ENCODE results near the gene STMN3.
"Not testable (repeated sequence)": the region's sequence is repeated elsewhere in the genome, so short reads cannot be mapped to it uniquely, and the experiment has no call there.

STMN3 gene

DNA sequence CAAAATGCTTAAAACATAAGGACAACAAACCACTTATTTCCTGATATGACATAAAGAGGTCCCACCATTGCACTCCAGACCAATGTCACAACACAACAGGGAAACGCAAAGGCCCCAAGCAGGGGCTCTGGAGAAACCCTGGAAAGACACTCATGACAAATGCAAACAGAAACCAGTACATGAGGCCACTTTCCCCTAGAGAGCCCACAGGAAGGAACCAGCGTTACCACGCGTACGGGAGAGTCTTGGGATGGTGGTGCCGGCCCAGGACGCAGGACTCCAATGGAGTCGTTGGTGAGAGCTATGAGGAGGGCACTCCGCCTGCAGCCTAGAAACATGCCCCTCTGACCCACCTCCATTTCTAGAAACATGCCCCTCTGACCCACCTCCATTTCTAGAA lies 46.5 kb downstream of the STMN3 start:
- Histone ChIP-seq H3K4ac (ENCODE audit: low read depth, low read length) (no peak overlapping the region), H3K4me3 (ENCODE audit: low read length) (no peak overlapping the region), H2BK15ac (replicated peaks; ENCODE audit: low read depth) (no peak overlapping the region), H3K23ac (ENCODE audit: low read length) (no peak overlapping the region), H3K4me1 (ENCODE audit: control insufficient read depth, low read depth, low read length) (no peaks in the 10 kb centered on the region), H2AK5ac (ENCODE audit: low read length) (no peak overlapping the region), H2BK5ac (ENCODE audit: low read length) (no peak overlapping the region), H4K5ac (ENCODE audit: low read length) (no peak overlapping the region), H3K56ac (ENCODE audit: low read length) (no peak overlapping the region), H3K9ac (ENCODE audit: low read length) (no peak overlapping the region), H3K79me1 (ENCODE audit: low read length) (peaks cover 1% of the 10 kb centered on the region), H3K27ac (ENCODE audit: low read depth, low read length) (no peak overlapping the region), H4K8ac (ENCODE audit: low read depth, low read length) (no peak overlapping the region), H2BK120ac (ENCODE audit: low read depth, low read length) (no peak overlapping the region), H3K27me3 (ENCODE audit: insufficient read depth, low read length, poor library complexity) (no peaks in the 10 kb centered on the region), H3K36me3 (ENCODE audit: control insufficient read depth, insufficient read depth, low read length) (peaks cover 3% of the 10 kb centered on the region), H3K79me2 (ENCODE audit: control insufficient read depth, insufficient read depth, low read length) (no peaks in the 10 kb centered on the region), H3K4me2 (ENCODE audit: low read length) (no peak overlapping the region), H3K18ac (ENCODE audit: low read length) (no peak overlapping the region)
- WGBS (ENCODE audit: extremely low coverage, insufficient coverage, low lambda C conversion rate): no CpG with 5 or more reads among the region's 9 CpGs
- no peak for DNase-seq

DNA sequence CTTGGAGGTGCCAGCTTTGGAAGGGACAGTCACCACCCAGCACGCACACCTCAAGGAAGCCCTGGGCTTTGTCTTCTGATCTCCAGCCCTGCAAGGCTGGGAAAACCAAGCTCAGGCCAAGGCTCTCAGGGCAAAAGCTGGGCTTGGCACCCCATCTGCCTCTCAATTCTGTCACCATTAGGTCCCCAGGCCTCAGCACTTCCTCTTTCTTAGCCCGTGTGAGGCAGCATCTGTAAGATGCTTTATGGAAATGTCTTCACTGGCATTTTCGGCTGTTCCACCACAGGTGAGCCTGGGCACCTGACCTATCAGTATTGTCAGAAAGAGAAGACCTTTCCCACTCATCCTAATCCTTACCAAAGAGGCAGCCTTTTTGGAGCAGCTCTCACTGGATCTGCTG lies 50.9 kb downstream of the STMN3 start:
- no peak overlapping the region for H4K5ac ChIP-seq (ENCODE audit: low read length)
- no peak overlapping the region for H2BK5ac ChIP-seq (ENCODE audit: low read length)
- no peak overlapping the region for H3K18ac ChIP-seq (ENCODE audit: low read length)
- no peak overlapping the region for H3K9ac ChIP-seq (ENCODE audit: low read length)
- no peak overlapping the region for H3K4ac ChIP-seq (ENCODE audit: low read depth, low read length)
- H2AK5ac ChIP-seq (ENCODE audit: low read length): no peak overlapping the region
- no peak overlapping the region for H3K23ac ChIP-seq (ENCODE audit: low read length)
- H3K4me2 ChIP-seq (ENCODE audit: low read length): no peak overlapping the region
- H3K79me1 ChIP-seq (ENCODE audit: low read length): no peaks in the 10 kb centered on the region
- H2BK120ac ChIP-seq (ENCODE audit: low read depth, low read length): no peak overlapping the region
- H3K36me3 ChIP-seq (ENCODE audit: control insufficient read depth, insufficient read depth, low read length): peaks cover 5% of the 10 kb centered on the region
- H3K27me3 ChIP-seq (ENCODE audit: insufficient read depth, low read length, poor library complexity): no peaks in the 10 kb centered on the region
- H4K8ac ChIP-seq (ENCODE audit: low read depth, low read length): no peak overlapping the region
- DNase-seq: no peak
- H3K79me2 ChIP-seq (ENCODE audit: control insufficient read depth, insufficient read depth, low read length): no peaks in the 10 kb centered on the region
- H2BK15ac ChIP-seq (replicated peaks; ENCODE audit: low read depth): no peak overlapping the region
- WGBS (ENCODE audit: extremely low coverage, insufficient coverage, low lambda C conversion rate): no CpG with 5 or more reads among the region's 3 CpGs
- H3K4me1 ChIP-seq (ENCODE audit: control insufficient read depth, low read depth, low read length): no peaks in the 10 kb centered on the region
- H3K27ac ChIP-seq (ENCODE audit: low read depth, low read length): no peak overlapping the region
- no peak overlapping the region for H3K4me3 ChIP-seq (ENCODE audit: low read length)
- H3K56ac ChIP-seq (ENCODE audit: low read length): no peak overlapping the region

DNA sequence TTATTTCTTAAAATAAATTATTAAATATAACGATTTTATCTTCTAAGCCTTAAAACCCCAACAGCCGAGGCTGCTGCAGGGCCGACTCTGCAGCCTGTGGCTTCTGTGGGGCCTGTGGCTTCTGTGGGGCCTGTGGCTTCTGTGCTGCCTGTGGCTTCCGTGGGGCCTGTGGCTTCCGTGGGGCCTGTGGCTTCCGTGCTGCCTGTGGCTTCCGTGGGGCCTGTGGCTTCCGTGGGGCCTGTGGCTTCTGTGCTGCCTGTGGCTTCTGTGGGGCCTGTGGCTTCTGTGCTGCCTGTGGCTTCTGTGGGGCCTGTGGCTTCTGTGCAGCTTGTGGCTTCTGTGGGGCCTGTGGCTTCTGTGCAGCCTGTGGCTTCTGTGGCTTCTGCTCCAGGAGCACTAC lies 51.5 kb downstream of the STMN3 start:
- not testable (repeated sequence) for H3K23ac ChIP-seq (ENCODE audit: low read length); H3K79me1 ChIP-seq (ENCODE audit: low read length); H2BK120ac ChIP-seq (ENCODE audit: low read depth, low read length); H3K4ac ChIP-seq (ENCODE audit: low read depth, low read length); H3K79me2 ChIP-seq (ENCODE audit: control insufficient read depth, insufficient read depth, low read length); H3K27me3 ChIP-seq (ENCODE audit: insufficient read depth, low read length, poor library complexity); H2BK15ac ChIP-seq (replicated peaks; ENCODE audit: low read depth); H2BK5ac ChIP-seq (ENCODE audit: low read length); H3K36me3 ChIP-seq (ENCODE audit: control insufficient read depth, insufficient read depth, low read length); H4K8ac ChIP-seq (ENCODE audit: low read depth, low read length); H3K9ac ChIP-seq (ENCODE audit: low read length); H3K4me1 ChIP-seq (ENCODE audit: control insufficient read depth, low read depth, low read length); H3K18ac ChIP-seq (ENCODE audit: low read length); H4K5ac ChIP-seq (ENCODE audit: low read length); H2AK5ac ChIP-seq (ENCODE audit: low read length); H3K4me2 ChIP-seq (ENCODE audit: low read length); DNase-seq; H3K56ac ChIP-seq (ENCODE audit: low read length); H3K27ac ChIP-seq (ENCODE audit: low read depth, low read length); H3K4me3 ChIP-seq (ENCODE audit: low read length)
- WGBS (ENCODE audit: extremely low coverage, insufficient coverage, low lambda C conversion rate): no CpG with 5 or more reads among the region's 8 CpGs

DNA sequence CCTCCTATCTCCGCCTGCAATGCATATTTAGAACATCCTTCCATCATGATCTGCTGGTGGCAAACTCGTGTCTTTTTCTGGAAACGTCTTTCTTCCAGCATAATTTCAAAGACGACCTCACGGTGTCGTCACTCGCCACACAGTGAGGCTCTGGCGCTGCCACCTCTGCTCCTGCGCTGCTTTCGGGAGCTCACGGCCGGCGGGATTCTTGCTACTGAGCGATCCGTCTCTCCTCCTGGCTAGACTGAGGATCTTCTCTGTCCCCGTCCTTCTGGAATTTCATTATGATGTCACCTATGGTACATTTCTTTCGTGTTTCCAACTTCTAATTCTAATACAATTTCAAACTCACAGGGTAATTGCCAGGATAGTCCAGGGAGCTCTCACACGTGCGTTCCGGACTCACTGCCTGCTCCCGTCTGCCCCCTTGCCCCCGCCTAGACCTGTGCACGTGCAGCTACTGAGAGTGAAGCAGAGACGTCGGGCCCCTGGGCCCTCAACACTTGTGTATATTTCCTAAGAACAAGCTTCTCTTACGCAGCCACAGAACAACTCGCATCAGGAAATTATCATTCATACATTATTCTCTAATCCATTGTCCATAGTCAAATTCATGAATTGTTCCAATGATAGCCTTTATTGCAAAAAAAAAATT lies 53.7 kb downstream of the STMN3 start:
- Histone ChIP-seq H3K27ac (ENCODE audit: low read depth, low read length) (no peak overlapping the region), H3K27me3 (ENCODE audit: insufficient read depth, low read length, poor library complexity) (no peaks in the 10 kb centered on the region), H4K5ac (ENCODE audit: low read length) (no peak overlapping the region), H3K79me2 (ENCODE audit: control insufficient read depth, insufficient read depth, low read length) (no peaks in the 10 kb centered on the region), H3K4me3 (ENCODE audit: low read length) (no peak overlapping the region), H3K4me1 (ENCODE audit: control insufficient read depth, low read depth, low read length) (no peaks in the 10 kb centered on the region), H4K8ac (ENCODE audit: low read depth, low read length) (no peak overlapping the region), H2AK5ac (ENCODE audit: low read length) (no peak overlapping the region), H3K56ac (ENCODE audit: low read length) (no peak overlapping the region), H3K79me1 (ENCODE audit: low read length) (no peaks in the 10 kb centered on the region), H2BK120ac (ENCODE audit: low read depth, low read length) (no peak overlapping the region), H3K23ac (ENCODE audit: low read length) (no peak overlapping the region), H3K4me2 (ENCODE audit: low read length) (no peak overlapping the region), H3K9ac (ENCODE audit: low read length) (no peak overlapping the region), H3K36me3 (ENCODE audit: control insufficient read depth, insufficient read depth, low read length) (peaks cover 5% of the 10 kb centered on the region), H2BK5ac (ENCODE audit: low read length) (no peak overlapping the region), H3K18ac (ENCODE audit: low read length) (no peak overlapping the region), H3K4ac (ENCODE audit: low read depth, low read length) (no peak overlapping the region), H2BK15ac (replicated peaks; ENCODE audit: low read depth) (no peak overlapping the region)
- WGBS (ENCODE audit: extremely low coverage, insufficient coverage, low lambda C conversion rate): no CpG with 5 or more reads among the region's 27 CpGs
- no peak for DNase-seq

DNA sequence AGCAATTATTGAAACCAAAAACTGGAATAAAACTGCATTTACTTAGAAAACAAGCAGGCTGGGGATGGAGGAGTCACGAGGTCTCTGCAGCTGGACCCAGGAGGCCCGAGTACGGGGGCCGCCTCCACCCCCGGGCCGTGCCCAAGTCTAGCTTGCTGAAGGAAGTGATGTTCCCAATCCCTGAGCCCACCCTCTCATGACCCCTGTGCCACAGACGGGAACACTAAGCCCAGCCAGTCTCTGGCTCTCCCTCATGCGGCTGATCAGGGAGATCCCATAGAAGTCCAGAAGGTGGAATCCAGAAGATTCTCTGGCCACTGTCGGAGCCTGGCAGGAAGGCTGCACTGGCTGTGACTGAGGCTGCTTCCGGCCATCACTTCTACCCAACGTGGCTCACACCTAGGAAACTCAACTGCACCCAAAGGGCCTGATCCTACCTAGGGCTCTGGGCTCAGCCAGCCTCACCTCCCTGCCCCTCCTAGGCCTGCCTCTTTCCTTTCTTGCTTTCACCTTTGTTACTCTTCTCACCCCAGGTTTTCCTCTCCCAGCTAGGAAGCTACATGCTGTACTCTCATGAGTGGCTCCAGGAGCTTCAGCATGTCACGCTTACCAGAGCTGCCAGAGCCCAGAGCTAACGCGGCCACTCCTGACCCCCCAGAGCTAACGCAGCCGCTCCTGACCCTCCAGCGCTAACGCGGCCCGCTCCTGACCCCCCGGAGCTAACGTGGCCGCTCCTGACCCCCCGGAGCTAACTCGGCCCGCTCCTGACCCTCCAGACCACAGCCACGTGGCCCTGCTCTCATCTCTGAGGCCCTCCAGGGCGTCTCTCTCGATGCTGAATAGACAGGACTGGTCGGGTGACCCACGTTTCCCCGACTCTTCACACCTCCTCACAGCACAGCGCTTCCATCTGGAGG lies 54.5 kb downstream of the STMN3 start:
- no CpG with 5 or more reads among the region's 33 CpGs for WGBS (ENCODE audit: extremely low coverage, insufficient coverage, low lambda C conversion rate)
- no peak overlapping the region for H3K9ac ChIP-seq (ENCODE audit: low read length)
- H3K4ac ChIP-seq (ENCODE audit: low read depth, low read length): no peak overlapping the region
- H3K18ac ChIP-seq (ENCODE audit: low read length): no peak overlapping the region
- H3K4me1 ChIP-seq (ENCODE audit: control insufficient read depth, low read depth, low read length): no peaks in the 10 kb centered on the region
- no peak overlapping the region for H2BK120ac ChIP-seq (ENCODE audit: low read depth, low read length)
- no peak overlapping the region for H4K8ac ChIP-seq (ENCODE audit: low read depth, low read length)
- no peak overlapping the region for H3K4me3 ChIP-seq (ENCODE audit: low read length)
- no peak overlapping the region for H2BK15ac ChIP-seq (replicated peaks; ENCODE audit: low read depth)
- no peak overlapping the region for H3K4me2 ChIP-seq (ENCODE audit: low read length)
- H3K79me2 ChIP-seq (ENCODE audit: control insufficient read depth, insufficient read depth, low read length): no peaks in the 10 kb centered on the region
- H3K56ac ChIP-seq (ENCODE audit: low read length): no peak overlapping the region
- H3K79me1 ChIP-seq (ENCODE audit: low read length): no peaks in the 10 kb centered on the region
- H2AK5ac ChIP-seq (ENCODE audit: low read length): no peak overlapping the region
- H4K5ac ChIP-seq (ENCODE audit: low read length): no peak overlapping the region
- H2BK5ac ChIP-seq (ENCODE audit: low read length): no peak overlapping the region
- no peak overlapping the region for H3K23ac ChIP-seq (ENCODE audit: low read length)
- no peaks in the 10 kb centered on the region for H3K27me3 ChIP-seq (ENCODE audit: insufficient read depth, low read length, poor library complexity)
- no peak overlapping the region for H3K27ac ChIP-seq (ENCODE audit: low read depth, low read length)
- no peak for DNase-seq
- peaks cover 5% of the 10 kb centered on the region for H3K36me3 ChIP-seq (ENCODE audit: control insufficient read depth, insufficient read depth, low read length)

Measured in mesendoderm (in vitro differentiated cells).